HUES64 (cell line): ENCODE results near the gene TMOD1.

ENCODE experiments used
- H3K27ac ChIP-seq: 2 replicates; pipeline ENCODE4 v1.7.0; 2013; ENCODE audit warnings: low read depth, low read length, inconsistent platforms
- H3K27me3 ChIP-seq: 2 replicates; pipeline ENCODE4 v1.6.1; 2013; ENCODE audit warnings: mild to moderate bottlenecking, low read length; ENCODE audit not compliant: insufficient read depth
- H3K36me3 ChIP-seq: 2 replicates; pipeline ENCODE4 v1.6.1; 2013; ENCODE audit warnings: mild to moderate bottlenecking, low read length; ENCODE audit not compliant: insufficient read depth
- H3K4me1 ChIP-seq: 2 replicates; pipeline ENCODE4 v1.6.1; 2013; ENCODE audit warnings: mild to moderate bottlenecking, low read length, moderate library complexity; ENCODE audit not compliant: insufficient read depth
- H3K4me3 ChIP-seq: 2 replicates; pipeline ENCODE4 v1.5.1; 2013; ENCODE audit warnings: mild to moderate bottlenecking, low read length, moderate library complexity
- H3K9ac ChIP-seq: 2 replicates; pipeline ENCODE4 v1.6.1; 2013; ENCODE audit warnings: mild to moderate bottlenecking, low read depth, low read length
- H3K9me3 ChIP-seq: 2 replicates; pipeline ENCODE4 v1.6.1; 2013; ENCODE audit warnings: low read depth, low read length; ENCODE audit not compliant: insufficient read depth
- WGBS: fragments of 150-250, 120-280 bp; methylation state at CpG from one replicate; pipeline ENCODE4 v1.1.7; 2013; ENCODE audit warnings: missing lambda C conversion rate; 5-methylcytosine and 5-hydroxymethylcytosine counted together

Gene TMOD1

GRCh38 chr9:97500263-97500662 lies 1.2 kb upstream of the TMOD1 start:
- WGBS: 69% methylated on average over 4 of the region's 5 CpGs
- Histone ChIP-seq H3K36me3 (no peaks in the 10 kb centered on the region), H3K4me3 (no peak overlapping the region), H3K27me3 (peaks cover 62% of the 10 kb centered on the region), H3K27ac (no peak overlapping the region), H3K9ac (no peak overlapping the region), H3K4me1 (peaks cover 8% of the 10 kb centered on the region), H3K9me3 (no peaks in the 10 kb centered on the region)

GRCh38 chr9:97500765-97501176 lies 695 bp upstream of the TMOD1 start:
- peaks cover 8% of the 10 kb centered on the region for H3K4me1 ChIP-seq
- no peaks in the 10 kb centered on the region for H3K9me3 ChIP-seq
- no peak overlapping the region for H3K27ac ChIP-seq
- no peak overlapping the region for H3K9ac ChIP-seq
- WGBS: 4% methylated on average over 4 of the region's 6 CpGs
- no peaks in the 10 kb centered on the region for H3K36me3 ChIP-seq
- H3K4me3 ChIP-seq: peak overlapping the region; percentile 61
- H3K27me3 ChIP-seq: peaks cover 67% of the 10 kb centered on the region

GRCh38 chr9:97501972-97502221 lies 431 bp downstream of the TMOD1 start:
- Histone ChIP-seq H3K27ac (no peak overlapping the region), H3K9ac (no peak overlapping the region), H3K9me3 (no peaks in the 10 kb centered on the region), H3K4me3 (peak overlapping the region; percentile 56), H3K4me1 (peaks cover 8% of the 10 kb centered on the region), H3K27me3 (peaks cover 75% of the 10 kb centered on the region), H3K36me3 (no peaks in the 10 kb centered on the region)
- under 1% methylated on average over 30 of the region's 30 CpGs for WGBS

GRCh38 chr9:97502222-97502983 lies 937 bp downstream of the TMOD1 start:
- no peaks in the 10 kb centered on the region for H3K36me3 ChIP-seq
- no peak overlapping the region for H3K9ac ChIP-seq
- no peak overlapping the region for H3K27ac ChIP-seq
- peak overlapping the region; percentile 56 for H3K4me3 ChIP-seq
- peaks cover 8% of the 10 kb centered on the region for H3K4me1 ChIP-seq
- H3K9me3 ChIP-seq: no peaks in the 10 kb centered on the region
- 1% methylated on average over 49 of the region's 49 CpGs for WGBS
- H3K27me3 ChIP-seq: peaks cover 75% of the 10 kb centered on the region

DNA sequence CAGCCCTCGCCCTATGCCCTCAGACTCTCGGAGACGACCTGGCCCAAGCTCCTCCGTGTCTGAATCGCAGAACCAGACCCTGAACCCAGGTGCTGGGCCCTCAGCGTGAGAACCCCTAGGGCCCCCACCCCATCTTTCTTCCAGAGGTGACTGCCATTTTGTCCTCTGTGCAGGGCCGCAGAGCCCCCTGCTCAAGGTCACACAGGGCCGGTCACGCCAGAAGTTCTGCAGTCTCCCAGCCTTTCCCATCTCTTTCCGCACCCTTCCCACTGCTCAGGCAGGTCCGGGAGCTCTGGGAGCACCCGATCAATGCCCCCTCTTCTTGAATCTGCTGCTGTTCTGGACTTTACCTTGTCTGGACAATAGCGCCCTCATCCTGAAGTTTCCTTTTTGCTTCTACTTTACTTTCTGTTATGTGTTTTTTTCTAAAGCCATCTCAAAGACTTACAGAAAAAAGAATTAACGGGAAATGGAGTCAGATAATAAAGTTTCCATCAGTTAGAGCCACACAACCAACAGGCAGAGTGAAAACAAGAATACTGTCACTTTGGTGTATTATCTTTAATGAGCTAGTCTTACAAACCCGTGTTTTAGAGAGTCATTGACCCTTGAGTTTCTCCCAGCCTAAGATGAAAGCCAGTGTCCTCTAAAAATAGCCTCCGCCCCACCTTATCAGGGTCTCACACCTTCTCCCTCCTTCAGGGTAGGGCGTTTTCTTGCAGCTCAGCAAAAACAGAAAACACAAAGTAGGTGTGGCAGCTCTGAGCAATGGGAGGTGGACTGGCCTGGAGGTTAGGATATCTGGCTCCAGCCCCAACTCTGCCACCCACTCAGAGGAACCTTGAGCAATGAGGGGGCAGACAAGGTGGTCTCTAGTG lies 1.8 kb downstream of the TMOD1 start:
- H3K4me3 ChIP-seq: peak overlapping the region; percentile 56
- no peak overlapping the region for H3K27ac ChIP-seq
- 28% methylated on average over 16 of the region's 17 CpGs for WGBS
- H3K9ac ChIP-seq: no peak overlapping the region
- H3K4me1 ChIP-seq: peaks cover 8% of the 10 kb centered on the region
- H3K36me3 ChIP-seq: no peaks in the 10 kb centered on the region
- H3K9me3 ChIP-seq: no peaks in the 10 kb centered on the region
- peaks cover 75% of the 10 kb centered on the region for H3K27me3 ChIP-seq

GRCh38 chr9:97503862-97504210 lies 2.4 kb downstream of the TMOD1 start:
- no peaks in the 10 kb centered on the region for H3K36me3 ChIP-seq
- H3K4me1 ChIP-seq: peaks cover 8% of the 10 kb centered on the region
- no peak overlapping the region for H3K9ac ChIP-seq
- H3K9me3 ChIP-seq: no peaks in the 10 kb centered on the region
- H3K27ac ChIP-seq: no peak overlapping the region
- peaks cover 75% of the 10 kb centered on the region for H3K27me3 ChIP-seq
- no peak overlapping the region for H3K4me3 ChIP-seq
- WGBS: 89% methylated on average over 1 of the region's 1 CpG

GRCh38 chr9:97504381-97505216 lies 3.1 kb downstream of the TMOD1 start:
- Histone ChIP-seq H3K27me3 (peaks cover 68% of the 10 kb centered on the region), H3K27ac (no peak overlapping the region), H3K9me3 (no peaks in the 10 kb centered on the region), H3K4me3 (no peak overlapping the region), H3K36me3 (no peaks in the 10 kb centered on the region), H3K9ac (no peak overlapping the region), H3K4me1 (peaks cover 8% of the 10 kb centered on the region)
- 80% methylated on average over 6 of the region's 8 CpGs for WGBS

DNA sequence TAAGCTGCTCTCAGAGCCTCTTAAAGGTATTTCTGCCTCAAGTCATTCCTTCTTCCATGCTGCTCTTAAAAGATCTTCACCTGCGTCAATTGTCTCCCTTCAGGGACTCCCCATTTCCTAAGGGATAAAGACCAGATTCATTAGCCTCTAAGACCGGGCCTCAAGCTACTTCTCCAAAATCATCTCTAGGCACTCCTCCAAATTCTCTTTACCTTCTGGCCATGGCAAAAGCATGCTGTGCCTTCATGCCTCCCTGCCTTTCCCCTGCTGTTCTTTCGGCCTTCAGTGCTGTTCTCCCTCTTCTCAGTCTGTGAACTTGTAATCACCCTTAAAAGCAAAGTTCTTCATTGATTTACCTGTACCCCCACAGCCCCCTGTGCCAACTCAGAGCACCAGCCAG lies 4.4 kb downstream of the TMOD1 start:
- Histone ChIP-seq H3K9ac (no peak overlapping the region), H3K27me3 (peaks cover 55% of the 10 kb centered on the region), H3K9me3 (no peaks in the 10 kb centered on the region), H3K4me1 (peaks cover 8% of the 10 kb centered on the region), H3K4me3 (no peak overlapping the region), H3K27ac (no peak overlapping the region), H3K36me3 (no peaks in the 10 kb centered on the region)
- 89% methylated on average over 3 of the region's 3 CpGs for WGBS

GRCh38 chr9:97506306-97506705 lies 4.8 kb downstream of the TMOD1 start:
- no peaks in the 10 kb centered on the region for H3K36me3 ChIP-seq
- H3K9me3 ChIP-seq: no peaks in the 10 kb centered on the region
- no peak overlapping the region for H3K27ac ChIP-seq
- H3K9ac ChIP-seq: no peak overlapping the region
- 82% methylated on average over 4 of the region's 4 CpGs for WGBS
- H3K4me1 ChIP-seq: peaks cover 8% of the 10 kb centered on the region
- peaks cover 50% of the 10 kb centered on the region for H3K27me3 ChIP-seq
- H3K4me3 ChIP-seq: no peak overlapping the region

DNA sequence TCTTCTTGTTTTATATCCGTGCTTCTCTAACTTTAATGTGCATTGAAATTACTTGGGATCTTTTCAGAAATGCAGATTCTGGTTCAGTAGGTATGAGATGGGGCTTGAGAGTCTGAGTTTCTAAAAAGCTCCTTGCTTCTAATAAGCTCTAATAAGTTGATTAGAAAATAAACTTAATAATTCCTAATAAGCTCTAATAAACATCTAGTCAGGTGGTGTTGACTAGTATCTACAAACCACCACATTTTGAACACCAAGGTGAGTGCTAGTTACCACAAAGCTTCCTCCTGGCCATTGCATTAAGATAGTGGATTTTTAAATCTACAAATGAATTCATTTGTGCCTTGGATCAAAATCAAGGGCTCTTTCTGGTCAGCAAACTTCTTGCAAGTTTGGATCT lies 5.3 kb downstream of the TMOD1 start:
- Histone ChIP-seq H3K27ac (no peak overlapping the region), H3K9ac (no peak overlapping the region), H3K4me1 (peaks cover 8% of the 10 kb centered on the region), H3K9me3 (no peaks in the 10 kb centered on the region), H3K27me3 (peaks cover 47% of the 10 kb centered on the region), H3K36me3 (no peaks in the 10 kb centered on the region), H3K4me3 (no peak overlapping the region)
- WGBS: 93% methylated on average over 1 of the region's 1 CpG

- Histone ChIP-seq H3K4me3 (no peak overlapping the region), H3K36me3 (no peaks in the 10 kb centered on the region), H3K4me1 (peaks cover 8% of the 10 kb centered on the region), H3K9ac (no peak overlapping the region), H3K9me3 (no peaks in the 10 kb centered on the region), H3K27me3 (peaks cover 40% of the 10 kb centered on the region), H3K27ac (no peak overlapping the region)
- 91% methylated on average over 5 of the region's 5 CpGs for WGBS
Measured at GRCh38 chr9:97507428-97507984, 6.0 kb downstream of the TMOD1 start.
